Activated T-helper 17 cell treated with anti-CD3 and anti-CD28 coated beads, Interleukin-2, amount 50 U/mL, for 72 hours (primary cell): ENCODE data around the gene LBR. TPM values are rescaled to one million over a fixed set of nuclear protein-coding genes. Genes with fewer than 3 reads are reported as not detected.

Experiments
- ATAC-seq: fragments of 150-1000 bp; cut with Tn5 transposase; replicated peaks from 2 replicates; pipeline ENCODE4 v1.10.0; 2021; ENCODE audit warnings: mild to moderate bottlenecking, moderate library complexity
- H3K27ac Mint-ChIP-seq: one replicate; pipeline ENCODE4 v1.8.0; 2022; ENCODE audit warnings: mixed read lengths
- H3K27me3 Mint-ChIP-seq: one replicate; pipeline ENCODE4 v1.8.0; 2022; ENCODE audit warnings: mixed read lengths
- H3K36me3 Mint-ChIP-seq: one replicate; pipeline ENCODE4 v1.8.0; 2022; ENCODE audit warnings: low read depth, mild to moderate bottlenecking, mixed read lengths
- H3K4me1 Mint-ChIP-seq: one replicate; pipeline ENCODE4 v1.8.0; 2022; ENCODE audit warnings: mixed read lengths
- H3K4me3 Mint-ChIP-seq: one replicate; pipeline ENCODE4 v1.8.0; 2022; ENCODE audit warnings: mild to moderate bottlenecking, mixed read lengths
- H3K9me3 Mint-ChIP-seq: one replicate; pipeline ENCODE4 v1.8.0; 2022; ENCODE audit warnings: mixed read lengths
- total RNA-seq, 2 donors: library from RNA; stranded (reverse); gene quantifications; one replicate each; pipeline ENCODE4 v1.2.3, GENCODE V29; 2022

Gene LBR
- total RNA-seq, 2 donors from 2014 or later: 123 to 184 TPM

GRCh38 chr1:225366018-225366417, 61.8 kb downstream of the LBR start:
- Mint-ChIP-seq H3K4me1 (no peaks in the 10 kb centered on the region), H3K36me3 (no peaks in the 10 kb centered on the region), H3K4me3 (no peak overlapping the region), H3K27ac (no peak overlapping the region), H3K27me3 (peaks cover 14% of the 10 kb centered on the region), H3K9me3 (no peaks in the 10 kb centered on the region)
- no peak for ATAC-seq

GRCh38 chr1:225364439-225364838, 63.4 kb downstream of the LBR start:
- no peak for ATAC-seq
- Mint-ChIP-seq H3K27ac (no peak overlapping the region), H3K9me3 (no peaks in the 10 kb centered on the region), H3K36me3 (no peaks in the 10 kb centered on the region), H3K4me1 (no peaks in the 10 kb centered on the region), H3K4me3 (no peak overlapping the region), H3K27me3 (peaks cover 14% of the 10 kb centered on the region)

DNA sequence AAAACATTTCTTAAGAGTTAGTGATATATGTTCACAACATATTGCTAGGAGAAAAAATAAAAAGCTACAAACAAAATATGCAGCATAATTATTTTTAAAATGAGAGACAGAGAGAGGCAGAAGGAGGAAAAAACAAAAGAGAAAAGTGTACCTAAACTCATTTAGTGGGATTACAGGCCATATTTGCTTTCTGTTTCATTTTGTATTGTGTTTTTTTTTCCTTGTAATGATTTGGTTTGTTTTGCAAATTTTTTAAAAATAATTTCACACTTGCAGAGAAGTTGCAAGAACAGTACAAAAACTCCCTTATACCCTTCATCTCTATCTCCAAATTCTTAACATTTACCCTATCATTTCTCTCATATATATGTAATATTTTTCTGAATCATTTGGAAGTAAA, 65.0 kb downstream of the LBR start:
- Mint-ChIP-seq H3K4me3 (no peak overlapping the region), H3K27me3 (peaks cover 26% of the 10 kb centered on the region), H3K36me3 (no peaks in the 10 kb centered on the region), H3K27ac (no peak overlapping the region), H3K9me3 (no peaks in the 10 kb centered on the region), H3K4me1 (no peaks in the 10 kb centered on the region)
- ATAC-seq: no peak

DNA sequence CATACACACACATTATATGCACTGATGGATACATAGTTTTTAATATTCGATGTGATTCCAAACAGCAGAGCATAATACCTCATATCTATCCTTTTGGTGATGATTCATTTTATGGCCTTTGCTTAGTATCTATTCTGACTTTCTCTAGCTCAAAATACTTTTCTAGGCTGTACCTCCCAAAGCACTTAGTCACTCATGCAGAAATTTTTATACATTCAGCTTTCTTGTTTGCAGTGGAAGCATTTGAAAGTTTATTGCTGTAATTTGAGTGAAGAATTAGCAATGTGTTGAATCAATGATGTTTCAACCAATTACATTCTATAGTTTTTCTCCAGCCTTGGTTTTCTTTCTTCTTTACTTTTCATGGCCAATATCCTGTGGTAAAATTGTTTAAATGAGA, 66.7 kb downstream of the LBR start:
- peaks cover 22% of the 10 kb centered on the region for H3K27me3 Mint-ChIP-seq
- no peaks in the 10 kb centered on the region for H3K4me1 Mint-ChIP-seq
- no peak for ATAC-seq
- no peak overlapping the region for H3K27ac Mint-ChIP-seq
- no peak overlapping the region for H3K4me3 Mint-ChIP-seq
- H3K36me3 Mint-ChIP-seq: no peaks in the 10 kb centered on the region
- H3K9me3 Mint-ChIP-seq: no peaks in the 10 kb centered on the region

GRCh38 chr1:225360119-225360518, 67.7 kb downstream of the LBR start:
- peaks cover 25% of the 10 kb centered on the region for H3K27me3 Mint-ChIP-seq

DNA sequence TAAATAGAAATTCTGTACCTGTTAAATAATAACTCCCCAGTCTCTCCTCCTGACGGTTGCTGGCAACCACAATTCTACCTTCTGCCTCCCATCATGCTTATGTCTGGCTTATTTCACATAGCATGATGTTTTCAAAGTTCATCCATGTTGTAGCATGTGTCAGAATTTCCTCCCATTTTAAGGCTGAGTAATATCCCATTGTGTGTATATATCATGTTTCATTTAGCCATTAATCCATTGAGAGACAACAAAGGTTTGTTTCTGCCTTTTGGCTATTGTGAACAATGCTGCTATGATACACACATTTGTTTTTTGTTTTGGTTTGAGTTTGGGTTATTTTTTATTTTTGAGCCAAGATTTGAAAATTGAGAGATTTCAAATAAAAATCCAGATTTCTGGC, 72.0 kb downstream of the LBR start:
- no peak overlapping the region for H3K4me3 Mint-ChIP-seq
- H3K4me1 Mint-ChIP-seq: no peaks in the 10 kb centered on the region
- no peaks in the 10 kb centered on the region for H3K36me3 Mint-ChIP-seq
- ATAC-seq: no peak
- no peak overlapping the region for H3K27ac Mint-ChIP-seq
- no peaks in the 10 kb centered on the region for H3K9me3 Mint-ChIP-seq
- peaks cover 29% of the 10 kb centered on the region for H3K27me3 Mint-ChIP-seq

More at GRCh38 chr1:225360119-225360518, 67.7 kb downstream of the LBR start:
- Mint-ChIP-seq H3K36me3 (no peaks in the 10 kb centered on the region), H3K4me1 (no peaks in the 10 kb centered on the region), H3K4me3 (no peak overlapping the region), H3K9me3 (no peaks in the 10 kb centered on the region), H3K27ac (no peak overlapping the region)
- no peak for ATAC-seq

GRCh38 chr1:225354906-225355305, 72.9 kb downstream of the LBR start:
- Mint-ChIP-seq H3K27me3 (peaks cover 33% of the 10 kb centered on the region), H3K4me3 (no peak overlapping the region), H3K9me3 (no peaks in the 10 kb centered on the region)

More at GRCh38 chr1:225354906-225355305, 72.9 kb downstream of the LBR start:
- ATAC-seq: no peak
- H3K4me1 Mint-ChIP-seq: no peaks in the 10 kb centered on the region
- no peaks in the 10 kb centered on the region for H3K36me3 Mint-ChIP-seq
- H3K27ac Mint-ChIP-seq: no peak overlapping the region

Other genes with a start within 250 kb of the LBR start
- under 1 TPM in 1 of 2 donors, not detected in 1; 0.08 TPM for gene ENAH, start 225.1 kb upstream of the LBR start, total RNA-seq